Medulla oblongata (tissue), 1 donor: ENCODE results near the gene SPATA2L.
"Not testable (repeated sequence)": the region's sequence is repeated elsewhere in the genome, so short reads cannot be mapped to it uniquely, and the experiment has no call there.

Experiments
- DNase-seq: peaks from one replicate; pipeline ENCODE4 v3.0.0-alpha.2; 2015; ENCODE audit errors: extremely low spot score

SPATA2L gene

GRCh38 chr16:89707695-89708094 is 6.2 kb upstream of the SPATA2L start:
- DNase-seq, result no peak

DNA sequence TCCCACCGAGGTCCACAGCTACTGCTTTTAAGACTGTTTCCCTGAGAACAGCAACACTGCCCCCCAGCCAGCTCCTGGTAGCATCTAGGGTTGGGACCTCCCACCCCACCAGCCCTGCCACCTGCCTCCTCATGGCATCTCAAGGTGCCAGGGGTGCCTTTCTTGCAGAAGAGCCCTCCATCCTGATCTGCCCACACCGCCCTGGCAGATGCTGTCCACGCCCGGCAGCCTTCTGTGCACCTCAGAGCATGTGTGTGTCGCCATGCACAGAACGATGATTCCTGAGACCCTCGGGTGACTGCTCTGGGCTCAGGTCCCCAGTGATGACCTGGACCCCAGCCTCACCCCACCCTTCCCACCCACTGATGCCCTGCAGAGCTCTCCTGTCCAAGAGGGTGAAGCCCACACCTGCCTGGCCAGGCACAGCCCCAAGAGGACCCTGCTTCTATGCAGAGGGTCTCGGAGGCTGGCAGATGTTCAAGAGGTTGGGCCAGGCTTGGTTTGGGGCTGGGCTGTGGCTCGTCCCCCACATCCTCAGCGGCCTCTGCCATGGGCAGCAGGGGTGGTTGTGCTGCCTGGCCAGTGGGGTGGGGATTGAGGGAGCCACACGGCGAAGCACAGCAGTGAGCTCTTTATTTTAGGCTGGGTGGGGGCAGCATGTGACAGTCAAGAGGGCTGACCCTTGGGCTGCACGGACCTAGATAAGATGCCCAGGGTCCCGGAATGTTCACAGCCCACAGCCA is 5.2 kb upstream of the SPATA2L start:
- no peak for DNase-seq

DNA sequence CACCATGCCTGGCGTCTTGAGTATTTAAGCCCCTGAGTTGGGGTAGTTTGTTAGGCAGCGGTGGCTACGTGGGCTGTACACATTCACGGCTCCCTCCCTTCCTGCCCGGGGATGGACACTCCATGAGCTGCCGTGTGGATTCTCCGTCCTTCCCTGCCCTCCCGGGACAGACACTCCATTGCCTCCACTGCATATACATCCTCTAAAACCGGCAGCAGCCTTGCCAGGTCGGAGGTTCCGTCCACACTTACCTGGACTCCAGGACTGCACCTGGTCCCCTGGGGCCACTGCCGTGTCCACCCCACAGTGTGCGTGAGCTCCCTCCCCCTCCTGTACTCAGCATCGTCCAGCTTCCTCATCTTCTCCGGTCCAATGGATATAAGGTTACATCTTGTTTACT is 3.5 kb upstream of the SPATA2L start:
- no peak for DNase-seq

GRCh38 chr16:89704281-89704680 is 2.8 kb upstream of the SPATA2L start:
- no peak for DNase-seq

DNA sequence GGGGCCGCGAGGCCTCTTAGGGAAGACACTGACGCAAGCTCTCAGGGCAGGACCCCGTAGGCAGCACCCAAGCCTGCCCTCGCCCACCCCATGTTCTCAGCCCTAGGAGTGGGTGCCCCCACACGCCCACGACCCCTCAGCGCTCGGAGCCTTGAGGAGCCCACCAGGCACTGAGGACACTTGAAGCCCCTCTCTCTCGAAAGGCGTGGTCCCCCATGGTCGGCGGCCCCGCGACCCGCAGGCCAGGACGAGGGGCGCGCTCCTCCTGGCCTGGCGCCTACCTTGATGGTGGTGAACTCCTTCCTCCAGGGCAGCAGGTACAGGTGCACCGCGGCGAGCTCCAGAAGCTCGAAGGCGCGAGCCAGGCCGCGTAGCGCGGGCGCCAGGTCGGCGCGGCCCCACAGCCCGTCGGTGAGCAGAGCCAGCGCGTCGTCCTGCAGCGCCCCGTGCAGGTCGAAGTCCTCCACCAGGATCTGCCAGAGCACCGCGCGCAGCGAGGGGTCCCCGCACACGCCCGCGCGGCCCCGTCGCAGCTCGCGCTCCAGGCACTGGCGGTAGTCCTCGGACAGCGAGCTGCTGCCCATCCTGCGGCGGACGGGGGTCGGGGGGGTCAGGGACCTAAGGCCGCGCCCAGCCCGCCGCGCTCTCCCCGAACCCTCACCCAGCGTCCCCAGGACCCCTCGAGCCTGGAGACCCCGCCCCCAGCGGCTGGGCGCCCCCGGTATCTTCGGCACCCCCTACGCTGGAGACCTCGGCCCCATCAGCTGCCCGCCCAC is 668 bp downstream of the SPATA2L start:
- DNase-seq, result no peak

DNA sequence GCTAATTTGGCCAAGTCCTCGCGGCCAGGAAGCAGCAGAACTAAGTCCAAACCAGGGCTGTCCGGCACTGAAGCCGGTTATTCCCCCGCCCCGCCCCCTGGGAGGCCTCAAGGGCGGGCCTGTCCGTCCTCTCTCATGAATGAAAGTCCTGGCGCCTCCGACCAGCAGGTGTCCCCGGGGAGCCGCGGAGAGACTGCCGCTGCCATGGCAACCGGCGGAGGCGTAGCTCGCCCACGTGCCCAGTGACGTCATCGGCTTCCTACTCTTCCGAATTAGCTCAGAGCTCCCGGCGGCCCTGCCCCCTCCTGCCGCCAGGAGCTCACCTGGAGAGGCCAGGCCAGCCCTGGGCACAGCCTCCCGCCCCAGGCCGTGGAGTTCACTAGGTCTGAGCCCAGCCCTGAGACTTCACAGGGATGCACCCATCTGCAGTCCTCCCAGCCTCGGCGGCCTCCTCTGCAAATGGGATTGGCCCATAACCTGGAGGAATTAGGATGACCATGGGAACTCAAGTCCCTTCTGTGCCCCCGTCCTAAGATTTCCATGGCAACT is 1.3 kb downstream of the SPATA2L start:
- DNase-seq, result peak; percentile 99

GRCh38 chr16:89699629-89700099 is 1.8 kb downstream of the SPATA2L start:
- DNase-seq, result not testable (repeated sequence)

GRCh38 chr16:89698717-89699116 is 2.8 kb downstream of the SPATA2L start:
- not testable (repeated sequence) for DNase-seq

DNA sequence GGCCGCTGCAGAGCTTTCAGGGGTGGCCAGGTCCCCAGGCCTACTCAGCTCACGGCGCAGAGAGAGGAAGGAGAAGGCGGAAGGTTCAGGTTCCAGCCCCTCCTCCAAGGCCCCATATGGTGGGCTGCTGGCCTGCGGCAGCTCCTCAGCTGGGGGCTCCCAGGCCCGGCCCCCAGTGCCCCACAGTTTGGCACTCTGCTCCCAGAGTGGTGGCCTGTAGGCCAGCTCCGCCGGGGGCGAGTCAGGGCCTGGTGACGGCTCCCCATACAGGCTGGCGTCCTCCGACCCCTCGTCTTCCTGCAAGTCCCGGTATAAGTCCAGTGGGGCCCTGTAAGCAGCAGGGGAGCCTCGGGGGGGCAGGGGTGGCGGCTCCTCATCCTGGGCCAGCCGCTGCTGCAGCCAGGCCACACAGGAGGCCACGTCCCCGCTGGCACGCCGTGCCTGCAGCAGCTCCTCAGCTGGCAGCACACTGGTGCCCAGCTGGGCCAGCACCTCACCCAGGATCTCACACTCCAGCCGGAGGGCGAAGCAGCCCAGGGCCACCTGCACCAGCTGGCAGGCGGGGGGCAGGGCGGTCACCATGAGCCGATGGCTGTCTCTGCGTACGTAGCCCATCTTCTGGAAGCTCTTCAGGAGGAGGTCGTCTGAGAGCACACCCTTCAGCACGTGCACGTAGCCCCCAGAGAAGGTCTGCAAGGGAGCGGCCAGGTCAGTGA is 3.7 kb downstream of the SPATA2L start:
- DNase-seq, result no peak

DNA sequence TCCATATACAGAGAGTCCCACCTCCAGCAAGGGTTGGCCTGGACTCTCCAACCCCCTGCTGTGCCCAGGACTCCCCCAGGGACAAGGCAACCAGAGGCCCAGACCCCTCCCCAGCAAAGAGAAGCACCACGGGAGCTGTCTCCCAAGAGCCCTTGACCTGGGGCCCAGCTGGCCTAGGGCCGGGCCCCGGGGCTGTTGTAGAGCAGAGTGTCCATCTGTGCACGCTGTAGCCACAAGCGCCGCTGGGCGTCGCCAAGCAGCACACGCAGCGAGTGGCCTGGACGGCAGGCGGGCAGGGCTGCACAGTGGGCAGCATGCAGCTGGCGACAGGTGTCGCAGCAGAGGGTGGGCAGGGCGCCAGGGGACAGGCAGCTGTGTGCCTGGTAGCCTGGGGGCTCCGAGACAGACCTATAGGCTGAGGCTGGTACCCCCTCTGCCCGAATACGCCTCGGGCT is 4.3 kb downstream of the SPATA2L start:
- no peak for DNase-seq

DNA sequence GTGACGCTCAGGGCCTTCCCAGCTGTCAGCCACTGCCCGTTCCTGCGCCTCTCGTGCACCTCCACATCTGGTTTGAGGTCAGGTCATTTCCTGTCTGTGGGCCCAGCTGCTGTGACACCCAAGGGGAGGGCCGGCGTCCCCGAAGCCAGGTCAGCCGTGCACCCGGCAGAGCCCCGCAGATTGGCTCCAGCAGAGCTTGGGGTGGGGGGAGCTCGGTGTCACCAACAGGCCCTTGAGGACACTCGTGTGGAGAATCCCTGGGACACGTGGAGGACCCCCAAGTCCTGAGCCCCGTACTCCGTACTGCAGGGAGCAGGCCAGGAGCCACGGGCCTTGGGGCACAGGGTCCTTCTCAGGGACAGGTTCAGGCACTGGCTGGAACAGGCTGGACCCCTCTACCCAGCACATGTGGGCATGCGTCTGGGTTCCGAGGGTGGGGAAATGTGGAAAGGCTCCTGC is 4.8 kb downstream of the SPATA2L start:
- DNase-seq, result no peak

- DNase-seq, result no peak
Measured at GRCh38 chr16:89695875-89696669, 5.4 kb downstream of the SPATA2L start.

- DNase-seq, result no peak
Measured at GRCh38 chr16:89695086-89695874, 6.2 kb downstream of the SPATA2L start.

GRCh38 chr16:89694784-89695085 is 6.8 kb downstream of the SPATA2L start:
- not testable (repeated sequence) for DNase-seq

GRCh38 chr16:89693931-89694783 is 7.3 kb downstream of the SPATA2L start:
- no peak for DNase-seq

- DNase-seq, result no peak
Measured at GRCh38 chr16:89693289-89693731, 8.2 kb downstream of the SPATA2L start.

- no peak for DNase-seq
Measured at GRCh38 chr16:89691986-89692569, 9.4 kb downstream of the SPATA2L start.

DNA sequence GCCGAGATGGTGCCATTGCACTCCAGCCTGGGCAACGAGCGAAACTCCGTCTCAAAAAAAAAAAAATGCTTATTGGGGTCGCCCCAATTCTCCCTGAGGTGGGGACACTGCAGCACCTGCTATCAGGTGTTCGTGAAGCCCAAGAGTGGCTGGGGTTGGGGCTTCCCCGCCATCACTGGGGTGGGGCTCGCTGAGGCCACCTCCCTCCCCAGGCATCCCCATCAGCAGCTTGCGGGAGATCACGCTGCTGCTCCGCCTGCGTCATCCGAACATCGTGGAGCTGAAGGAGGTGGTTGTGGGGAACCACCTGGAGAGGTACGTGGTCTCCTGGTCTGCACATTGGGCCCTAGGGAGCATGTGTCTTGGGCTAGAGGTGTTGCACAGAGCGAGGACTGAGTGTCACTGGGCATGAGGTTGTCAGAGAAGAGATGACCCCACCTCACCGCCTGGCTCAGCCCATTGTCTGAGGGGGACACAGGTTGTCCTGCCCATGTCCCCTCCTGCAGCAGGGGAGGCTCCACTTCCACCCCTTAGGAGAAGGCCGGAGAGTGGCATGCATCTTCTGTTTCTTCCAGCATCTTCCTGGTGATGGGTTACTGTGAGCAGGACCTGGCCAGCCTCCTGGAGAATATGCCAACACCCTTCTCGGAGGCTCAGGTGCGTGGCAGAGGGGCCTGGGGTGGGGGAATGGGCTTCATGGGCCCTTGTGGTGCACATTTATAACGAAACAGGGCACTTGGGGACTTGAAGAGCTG is 10.1 kb downstream of the SPATA2L start:
- DNase-seq, result no peak
